AML-193 (cell line): ENCODE measurements around the gene AMPD1.

Experiments
- DNase-seq, 2 experiments: peaks; one replicate each; lab custom pipeline; 2025; lab: John Stamatoyannopoulos, UW

AMPD1 gene

DNA sequence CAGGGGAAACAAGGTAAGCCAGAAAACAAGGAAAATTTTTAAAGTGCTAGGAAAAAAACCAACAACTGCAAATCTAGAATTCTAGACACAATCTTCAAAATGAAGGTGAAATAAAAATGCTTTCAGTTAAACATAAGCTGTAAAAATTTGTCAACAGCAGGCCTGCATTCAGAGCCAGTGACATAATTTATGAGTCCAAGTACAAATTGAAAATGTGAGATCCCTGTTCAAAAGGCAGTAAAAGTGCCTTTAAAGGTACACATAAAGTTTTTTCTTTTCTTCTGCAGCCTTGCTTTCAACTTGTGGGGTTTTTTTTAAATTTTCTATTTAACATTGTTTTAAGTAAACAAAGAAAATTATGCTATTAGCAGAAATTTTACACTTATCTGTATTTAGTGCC lies 62.9 kb downstream of the AMPD1 start:
- DNase-seq, result no peak

DNA sequence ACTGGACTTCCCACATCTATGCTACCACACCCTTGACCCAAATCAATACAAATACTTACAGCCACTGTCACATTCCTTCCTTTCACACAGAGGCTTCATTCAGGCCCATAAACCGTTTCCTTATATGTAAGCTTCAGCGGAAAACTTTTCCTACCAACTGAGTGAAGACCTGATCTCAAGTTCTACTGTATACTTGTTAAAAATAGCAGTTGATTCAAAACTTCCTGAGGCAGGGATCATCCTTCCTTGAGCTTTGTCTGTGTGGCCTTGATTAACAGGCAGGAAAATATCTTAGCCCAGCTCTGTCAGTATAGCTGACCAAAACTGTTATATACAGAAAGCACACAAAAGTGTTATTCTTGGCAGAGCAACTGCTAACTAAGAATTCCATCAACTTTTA lies 68.2 kb downstream of the AMPD1 start:
- no peak for DNase-seq

DNA sequence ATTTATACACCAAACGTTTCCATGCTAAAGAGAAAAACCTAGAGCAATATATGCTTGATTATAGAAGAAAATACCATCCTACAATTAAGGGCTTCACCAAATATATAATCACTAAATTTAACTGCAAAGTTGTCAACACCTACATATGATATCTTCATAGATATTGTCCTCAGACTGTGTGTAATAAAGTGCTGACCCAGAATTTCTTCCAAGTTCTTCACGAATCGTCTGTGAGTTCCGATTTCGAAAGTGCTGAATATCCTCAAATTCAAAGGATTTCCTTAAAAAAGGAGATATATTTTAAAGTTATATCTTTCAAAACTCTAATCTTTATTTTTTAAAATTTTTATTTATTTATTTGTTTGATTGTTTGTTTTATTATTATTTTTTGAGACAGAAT lies 72.0 kb downstream of the AMPD1 start:
- no peak for DNase-seq
